ENCODE measurements around the gene HOMER2. TPM values are rescaled to one million over a fixed set of nuclear protein-coding genes. Genes with fewer than 3 reads are reported as not detected.

HOMER2 gene
- polyA plus RNA-seq, 1 donor = 33.7 TPM

- no peak for DNase-seq
Measured at GRCh38 chr15:82931221-82931620, 21.3 kb downstream of the HOMER2 start.

- no peak for DNase-seq
Measured at GRCh38 chr15:82930461-82930860, 22.1 kb downstream of the HOMER2 start.

GRCh38 chr15:82928711-82929110 is 23.8 kb downstream of the HOMER2 start:
- DNase-seq = no peak

- DNase-seq = no peak
Measured at GRCh38 chr15:82923744-82924143, 28.8 kb downstream of the HOMER2 start.

- DNase-seq = no peak
Measured at GRCh38 chr15:82922737-82923136, 29.8 kb downstream of the HOMER2 start.

GRCh38 chr15:82921939-82922338 is 30.6 kb downstream of the HOMER2 start:
- no peak for DNase-seq

- no peak for DNase-seq
Measured at GRCh38 chr15:82921242-82921641, 31.3 kb downstream of the HOMER2 start.

- no peak for DNase-seq
Measured at GRCh38 chr15:82919231-82919886, 33.2 kb downstream of the HOMER2 start.

- DNase-seq = no peak
Measured at GRCh38 chr15:82918607-82919230, 33.8 kb downstream of the HOMER2 start.

GRCh38 chr15:82918162-82918561 is 34.4 kb downstream of the HOMER2 start:
- DNase-seq = no peak

- DNase-seq = no peak
Measured at GRCh38 chr15:82917249-82917648, 35.3 kb downstream of the HOMER2 start.

GRCh38 chr15:82916161-82916952 is 36.2 kb downstream of the HOMER2 start:
- DNase-seq = no peak

- DNase-seq = no peak
Measured at GRCh38 chr15:82914396-82914795, 38.1 kb downstream of the HOMER2 start.

- no peak for DNase-seq
Measured at GRCh38 chr15:82911458-82911857, 41.1 kb downstream of the HOMER2 start.

- no peak for DNase-seq
Measured at GRCh38 chr15:82910721-82911120, 41.8 kb downstream of the HOMER2 start.

GRCh38 chr15:82909080-82909815 is 43.3 kb downstream of the HOMER2 start:
- DNase-seq = no peak

- DNase-seq = no peak
Measured at GRCh38 chr15:82907350-82907749, 45.2 kb downstream of the HOMER2 start.

- DNase-seq = no peak
Measured at GRCh38 chr15:82904574-82904973, 47.9 kb downstream of the HOMER2 start.

- DNase-seq = no peak
Measured at GRCh38 chr15:82903511-82903910, 49.0 kb downstream of the HOMER2 start.

- DNase-seq = no peak
Measured at GRCh38 chr15:82901114-82901805, 51.3 kb downstream of the HOMER2 start.

GRCh38 chr15:82900511-82901060 is 51.9 kb downstream of the HOMER2 start:
- no peak for DNase-seq

GRCh38 chr15:82898961-82899360 is 53.6 kb downstream of the HOMER2 start:
- DNase-seq = no peak
